Measurements from ENCODE around the gene PDAP1. TPM values are rescaled to one million over a fixed set of nuclear protein-coding genes. Genes with fewer than 3 reads are reported as not detected.

The PDAP1 gene
- total and polyA plus RNA-seq, 10 of the 15 experiments (the other 5 are each of a cell fraction or from before 2014, with no cell fraction given), result 6.6 to 200 (median 87.7) TPM

DNA sequence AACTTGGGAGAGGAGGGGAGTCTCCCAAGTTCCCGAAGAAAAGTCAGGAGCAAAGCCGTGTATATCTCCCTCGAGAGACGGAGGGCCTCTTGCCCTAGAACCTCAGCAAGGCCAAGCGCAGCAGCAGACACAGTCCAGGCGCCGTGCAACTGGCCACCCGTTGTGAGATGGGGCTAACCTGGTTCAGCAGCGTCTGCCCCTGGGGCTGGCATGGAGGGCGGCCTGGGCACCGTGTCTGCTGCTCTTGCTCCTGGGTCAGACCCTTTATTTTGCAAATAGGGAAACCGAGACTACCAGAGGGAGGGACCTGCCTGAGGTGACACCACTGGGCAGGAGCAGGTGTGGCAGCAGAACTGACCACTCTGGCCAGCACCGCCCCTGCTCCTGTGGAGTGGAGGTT, 44.1 kb upstream of the PDAP1 start (continued):
- TF ChIP-seq, protein P1, sequence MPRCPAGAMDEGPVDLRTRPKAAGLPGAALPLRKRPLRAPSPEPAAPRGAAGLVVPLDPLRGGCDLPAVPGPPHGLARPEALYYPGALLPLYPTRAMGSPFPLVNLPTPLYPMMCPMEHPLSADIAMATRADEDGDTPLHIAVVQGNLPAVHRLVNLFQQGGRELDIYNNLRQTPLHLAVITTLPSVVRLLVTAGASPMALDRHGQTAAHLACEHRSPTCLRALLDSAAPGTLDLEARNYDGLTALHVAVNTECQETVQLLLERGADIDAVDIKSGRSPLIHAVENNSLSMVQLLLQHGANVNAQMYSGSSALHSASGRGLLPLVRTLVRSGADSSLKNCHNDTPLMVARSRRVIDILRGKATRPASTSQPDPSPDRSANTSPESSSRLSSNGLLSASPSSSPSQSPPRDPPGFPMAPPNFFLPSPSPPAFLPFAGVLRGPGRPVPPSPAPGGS (IDR thresholded peaks at IDR 0.05; ENCODE audit: borderline replicate concordance, insufficient read depth, low read depth, low read length, poor library complexity, severe bottlenecking), result no peak
- no peak for TF ChIP-seq EP300 (IDR thresholded peaks at IDR 0.05; ENCODE audit: borderline replicate concordance in 1 of 2, control insufficient read depth in 1 of 2, low read depth in 2 of 2, low read length in 2 of 2)

DNA sequence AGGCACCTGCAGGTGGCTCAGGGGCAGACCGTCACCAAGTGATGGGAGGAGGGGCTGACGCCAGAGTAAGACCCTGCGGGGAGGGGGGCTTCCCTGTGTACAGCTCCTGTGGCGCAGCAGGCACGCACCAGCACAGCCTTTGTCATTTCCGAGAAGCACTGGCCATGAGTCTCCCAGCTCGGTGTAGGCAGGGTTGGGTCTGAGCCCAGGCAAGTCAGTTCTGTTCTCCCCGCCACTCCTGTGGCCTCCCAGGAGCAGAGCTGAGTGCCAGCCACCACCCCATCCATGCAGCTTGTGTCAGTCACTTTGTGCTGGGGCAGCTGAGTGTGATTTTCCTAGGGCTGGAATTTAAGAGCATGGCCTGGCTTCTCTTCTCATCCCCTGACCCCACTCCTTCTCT, 43.5 kb upstream of the PDAP1 start:
- Histone ChIP-seq H3K27ac (ENCODE audit: control insufficient read depth, insufficient read depth) (no peak overlapping the region), H3K9ac (ENCODE audit: control insufficient read depth, insufficient read depth, low read length) (no peak overlapping the region), H3K79me2 (ENCODE audit: control insufficient read depth, insufficient read depth, low read length) (no peaks in the 10 kb centered on the region), H3K9me3 (replicated peaks; ENCODE audit: control insufficient read depth, insufficient read depth, low read length) (no peaks in the 10 kb centered on the region), H3K4me3 (no peak overlapping the region), H4K20me1 (ENCODE audit: control insufficient read depth, insufficient read depth) (no peaks in the 10 kb centered on the region), H3K27me3 (replicated peaks in 1 of 2; ENCODE audit: control insufficient read depth in 2 of 2, insufficient read depth in 2 of 2, low read length in 1 of 2) (no peaks in the 10 kb centered on the region), H3K4me2 (ENCODE audit: control insufficient read depth, insufficient read depth) (no peak overlapping the region), H2AFZ (ENCODE audit: control insufficient read depth, low read depth, low read length) (no peak overlapping the region), H3K36me3 (ENCODE audit: control insufficient read depth in 2 of 2, insufficient read depth in 2 of 2, low read length in 1 of 2) (peaks cover 40 to 48% of the 10 kb centered on the region in 2 experiments), H3K4me1 (ENCODE audit: control insufficient read depth, insufficient read depth, low read length) (no peaks in the 10 kb centered on the region)
- POLR2A ChIA-PET, result no interaction called here
- ATAC-seq (no peak), DNase-seq (ENCODE audit: low read depth, low spot score) (no peak), FAIRE-seq (no peak)
- intact Hi-C loops (cut with micrococcal nuclease; ENCODE audit: unreplicated experiment), result no loop called here
- WGBS (ENCODE audit: insufficient coverage, insufficient replicate concordance, low lambda C conversion rate, missing lambda C conversion rate), result 94% methylated on average over 8 of the region's 8 CpGs
- BruUV-seq (replicated peaks), result no TSS peak
- RAD21 ChIA-PET (ENCODE audit: unreplicated experiment), result no interaction called here
- CTCF ChIA-PET, result interaction anchor here (0.7 kb wide), 1 partner anchor 10 kb away, joined by 3 read pairs; no protein-coding TSS in a partner anchor
- in situ Hi-C loops (cut with MboI), result no loop called here
- SMC1A ChIA-PET (ENCODE audit: uncharacterized antibody, unreplicated experiment), result no interaction called here
- TF ChIP-seq, protein P2, sequence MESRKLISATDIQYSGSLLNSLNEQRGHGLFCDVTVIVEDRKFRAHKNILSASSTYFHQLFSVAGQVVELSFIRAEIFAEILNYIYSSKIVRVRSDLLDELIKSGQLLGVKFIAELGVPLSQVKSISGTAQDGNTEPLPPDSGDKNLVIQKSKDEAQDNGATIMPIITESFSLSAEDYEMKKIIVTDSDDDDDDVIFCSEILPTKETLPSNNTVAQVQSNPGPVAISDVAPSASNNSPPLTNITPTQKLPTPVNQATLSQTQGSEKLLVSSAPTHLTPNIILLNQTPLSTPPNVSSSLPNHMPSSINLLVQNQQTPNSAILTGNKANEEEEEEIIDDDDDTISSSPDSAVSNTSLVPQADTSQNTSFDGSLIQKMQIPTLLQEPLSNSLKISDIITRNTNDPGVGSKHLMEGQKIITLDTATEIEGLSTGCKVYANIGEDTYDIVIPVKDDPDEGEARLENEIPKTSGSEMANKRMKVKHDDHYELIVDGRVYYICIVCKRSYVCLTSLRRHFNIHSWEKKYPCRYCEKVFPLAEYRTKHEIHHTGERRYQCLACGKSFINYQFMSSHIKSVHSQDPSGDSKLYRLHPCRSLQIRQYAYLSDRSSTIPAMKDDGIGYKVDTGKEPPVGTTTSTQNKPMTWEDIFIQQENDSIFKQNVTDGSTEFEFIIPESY (IDR thresholded peaks at IDR 0.05), result no peak
- TF ChIP-seq BMI1 (IDR thresholded peaks at IDR 0.05; ENCODE audit: borderline replicate concordance), result no peak
- no peak for TF ChIP-seq KAT2A (conservative IDR thresholded peaks at IDR 0.05; ENCODE audit: control insufficient read depth, low read depth, low read length)
- no peak for TF ChIP-seq ASH2L (IDR thresholded peaks at IDR 0.05; ENCODE audit: borderline replicate concordance, low read depth)
- TF ChIP-seq POU2F2 (IDR thresholded peaks at IDR 0.05; ENCODE audit: borderline replicate concordance, low read depth, low read length), result no peak
- TF ChIP-seq, protein P3, sequence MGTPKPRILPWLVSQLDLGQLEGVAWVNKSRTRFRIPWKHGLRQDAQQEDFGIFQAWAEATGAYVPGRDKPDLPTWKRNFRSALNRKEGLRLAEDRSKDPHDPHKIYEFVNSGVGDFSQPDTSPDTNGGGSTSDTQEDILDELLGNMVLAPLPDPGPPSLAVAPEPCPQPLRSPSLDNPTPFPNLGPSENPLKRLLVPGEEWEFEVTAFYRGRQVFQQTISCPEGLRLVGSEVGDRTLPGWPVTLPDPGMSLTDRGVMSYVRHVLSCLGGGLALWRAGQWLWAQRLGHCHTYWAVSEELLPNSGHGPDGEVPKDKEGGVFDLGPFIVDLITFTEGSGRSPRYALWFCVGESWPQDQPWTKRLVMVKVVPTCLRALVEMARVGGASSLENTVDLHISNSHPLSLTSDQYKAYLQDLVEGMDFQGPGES (IDR thresholded peaks at IDR 0.05), result no peak
- TF ChIP-seq ESRRA (IDR thresholded peaks at IDR 0.05; ENCODE audit: low read length), result no peak
- TF ChIP-seq NBN (IDR thresholded peaks at IDR 0.05), result no peak
- no peak for TF ChIP-seq NR2C2 (IDR thresholded peaks at IDR 0.05; ENCODE audit: borderline replicate concordance, control insufficient read depth, insufficient read length, low read depth)
- TF ChIP-seq STAT3 (IDR thresholded peaks at IDR 0.05; ENCODE audit: low read depth, low read length), result no peak
- TF ChIP-seq SIX5 (IDR thresholded peaks at IDR 0.05; ENCODE audit: low read depth, low read length, severe bottlenecking), result no peak
- TF ChIP-seq, protein P4, sequence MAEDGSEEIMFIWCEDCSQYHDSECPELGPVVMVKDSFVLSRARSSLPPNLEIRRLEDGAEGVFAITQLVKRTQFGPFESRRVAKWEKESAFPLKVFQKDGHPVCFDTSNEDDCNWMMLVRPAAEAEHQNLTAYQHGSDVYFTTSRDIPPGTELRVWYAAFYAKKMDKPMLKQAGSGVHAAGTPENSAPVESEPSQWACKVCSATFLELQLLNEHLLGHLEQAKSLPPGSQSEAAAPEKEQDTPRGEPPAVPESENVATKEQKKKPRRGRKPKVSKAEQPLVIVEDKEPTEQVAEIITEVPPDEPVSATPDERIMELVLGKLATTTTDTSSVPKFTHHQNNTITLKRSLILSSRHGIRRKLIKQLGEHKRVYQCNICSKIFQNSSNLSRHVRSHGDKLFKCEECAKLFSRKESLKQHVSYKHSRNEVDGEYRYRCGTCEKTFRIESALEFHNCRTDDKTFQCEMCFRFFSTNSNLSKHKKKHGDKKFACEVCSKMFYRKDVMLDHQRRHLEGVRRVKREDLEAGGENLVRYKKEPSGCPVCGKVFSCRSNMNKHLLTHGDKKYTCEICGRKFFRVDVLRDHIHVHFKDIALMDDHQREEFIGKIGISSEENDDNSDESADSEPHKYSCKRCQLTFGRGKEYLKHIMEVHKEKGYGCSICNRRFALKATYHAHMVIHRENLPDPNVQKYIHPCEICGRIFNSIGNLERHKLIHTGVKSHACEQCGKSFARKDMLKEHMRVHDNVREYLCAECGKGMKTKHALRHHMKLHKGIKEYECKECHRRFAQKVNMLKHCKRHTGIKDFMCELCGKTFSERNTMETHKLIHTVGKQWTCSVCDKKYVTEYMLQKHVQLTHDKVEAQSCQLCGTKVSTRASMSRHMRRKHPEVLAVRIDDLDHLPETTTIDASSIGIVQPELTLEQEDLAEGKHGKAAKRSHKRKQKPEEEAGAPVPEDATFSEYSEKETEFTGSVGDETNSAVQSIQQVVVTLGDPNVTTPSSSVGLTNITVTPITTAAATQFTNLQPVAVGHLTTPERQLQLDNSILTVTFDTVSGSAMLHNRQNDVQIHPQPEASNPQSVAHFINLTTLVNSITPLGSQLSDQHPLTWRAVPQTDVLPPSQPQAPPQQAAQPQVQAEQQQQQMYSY (CRISPR knock-in tag; IDR thresholded peaks at IDR 0.05), result no peak
- no peak for TF ChIP-seq HDAC2 (IDR thresholded peaks at IDR 0.05)
